Measurements from ENCODE around the gene OTUD1.

- TF ChIP-seq, protein P1, sequence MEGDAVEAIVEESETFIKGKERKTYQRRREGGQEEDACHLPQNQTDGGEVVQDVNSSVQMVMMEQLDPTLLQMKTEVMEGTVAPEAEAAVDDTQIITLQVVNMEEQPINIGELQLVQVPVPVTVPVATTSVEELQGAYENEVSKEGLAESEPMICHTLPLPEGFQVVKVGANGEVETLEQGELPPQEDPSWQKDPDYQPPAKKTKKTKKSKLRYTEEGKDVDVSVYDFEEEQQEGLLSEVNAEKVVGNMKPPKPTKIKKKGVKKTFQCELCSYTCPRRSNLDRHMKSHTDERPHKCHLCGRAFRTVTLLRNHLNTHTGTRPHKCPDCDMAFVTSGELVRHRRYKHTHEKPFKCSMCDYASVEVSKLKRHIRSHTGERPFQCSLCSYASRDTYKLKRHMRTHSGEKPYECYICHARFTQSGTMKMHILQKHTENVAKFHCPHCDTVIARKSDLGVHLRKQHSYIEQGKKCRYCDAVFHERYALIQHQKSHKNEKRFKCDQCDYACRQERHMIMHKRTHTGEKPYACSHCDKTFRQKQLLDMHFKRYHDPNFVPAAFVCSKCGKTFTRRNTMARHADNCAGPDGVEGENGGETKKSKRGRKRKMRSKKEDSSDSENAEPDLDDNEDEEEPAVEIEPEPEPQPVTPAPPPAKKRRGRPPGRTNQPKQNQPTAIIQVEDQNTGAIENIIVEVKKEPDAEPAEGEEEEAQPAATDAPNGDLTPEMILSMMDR (IDR thresholded peaks at IDR 0.05): no peak
- no peak for TF ChIP-seq EZH2 (IDR thresholded peaks at IDR 0.05; ENCODE audit: borderline replicate concordance, insufficient read depth, low read depth, low read length, poor library complexity, severe bottlenecking)
Observed at GRCh38 chr10:23418051-23418681, 20.7 kb upstream of the OTUD1 start.
